H1 (cell line): Measurements from ENCODE around the gene RAB10.

Source experiments
- ATF2 ChIP-seq: IDR thresholded peaks from 2 replicates; pipeline ENCODE4 v1.6.1; 2012; ENCODE audit warnings: low read length, inconsistent platforms
- HDAC2 ChIP-seq, 2 experiments: fragments of 300-600 bp in 1 of 2; sonication (generic) in 1 of 2; IDR thresholded peaks; 2 replicates each; pipeline ENCODE4 v1.6.1; 2011 to 2012; ENCODE audit warnings: low read depth in 2 of 2, low read length in 2 of 2, mild to moderate bottlenecking in 2 of 2, moderate library complexity in 2 of 2, borderline replicate concordance in 1 of 2, inconsistent platforms in 1 of 2
- JUND ChIP-seq: IDR thresholded peaks from 2 replicates; pipeline ENCODE4 v1.6.1; 2011; ENCODE audit warnings: mild to moderate bottlenecking, improper control_type of control experiment, low read length
- NRF1 ChIP-seq: IDR thresholded peaks from 2 replicates; pipeline ENCODE4 v1.6.1; 2011; ENCODE audit warnings: mild to moderate bottlenecking, low read depth, low read length, improper control_type of control experiment
- POLR2AphosphoS5 ChIP-seq: IDR thresholded peaks from 2 replicates; pipeline ENCODE4 v1.6.1; 2011; ENCODE audit warnings: low read depth, low read length
- SIN3A ChIP-seq, 2 experiments: IDR thresholded peaks in 1 of 2; conservative IDR thresholded peaks in 1 of 2; 2 replicates each; pipeline ENCODE4 v1.6.1; 2011 to 2012; ENCODE audit warnings: low read length in 2 of 2, improper control_type of control experiment in 1 of 2, low read depth in 1 of 2, mild to moderate bottlenecking in 1 of 2
- SIX5 ChIP-seq: IDR thresholded peaks from 2 replicates; pipeline ENCODE4 v1.6.1; 2011; ENCODE audit warnings: mild to moderate bottlenecking, low read depth, low read length
- YY1 ChIP-seq: IDR thresholded peaks from 2 replicates; pipeline ENCODE4 v1.6.1; 2011; ENCODE audit warnings: low read depth, mild to moderate bottlenecking, low read length
- TF ChIP-seq, protein P1 (sequence below), 3 experiments: IDR thresholded peaks; 1 replicate in 2 of 3; 2 replicates in 1 of 3; pipeline versions ENCODE4 v1.5.1 to v1.6.1; 2011; ENCODE audit warnings: low read length in 3 of 3, mild to moderate bottlenecking in 3 of 3, inconsistent platforms in 2 of 3, low read depth in 1 of 3, moderate library complexity in 1 of 3; ENCODE audit not compliant: insufficient read depth in 1 of 3; ENCODE audit errors: control extremely low read depth in 1 of 3

DNA sequence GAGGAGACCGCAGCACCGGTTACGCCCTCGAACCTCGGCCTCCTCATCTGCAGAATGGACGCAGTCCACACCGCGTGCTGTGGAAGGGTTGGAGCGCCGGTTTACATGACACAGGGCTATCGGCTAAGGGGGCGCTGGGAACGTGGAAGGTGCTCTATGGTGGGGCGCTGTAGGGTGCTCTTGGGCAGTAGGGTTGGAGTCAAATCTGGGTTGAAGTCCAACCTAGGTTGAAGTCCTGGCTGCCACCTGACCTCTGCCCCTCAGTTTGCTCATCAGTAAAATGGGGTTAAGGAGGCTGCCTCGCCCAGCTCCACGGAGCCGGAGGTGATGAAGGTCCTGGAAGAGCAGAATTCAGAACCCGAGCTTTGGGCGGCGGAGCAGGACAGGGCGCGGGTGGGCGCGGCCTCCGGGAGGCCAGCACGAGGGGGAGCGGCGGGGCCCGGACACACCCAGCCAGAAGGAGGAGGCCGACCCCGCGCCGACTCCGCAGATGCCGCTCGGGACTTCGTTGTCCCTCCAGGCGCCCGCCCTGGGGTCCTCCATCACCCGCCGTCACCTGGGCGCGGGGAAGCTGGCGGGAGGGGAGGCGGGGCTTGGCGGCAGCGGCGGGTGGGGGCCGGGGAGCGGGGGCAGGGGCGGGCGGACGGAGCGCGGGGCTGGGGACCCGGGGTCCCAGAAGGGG is 138.4 kb downstream of the RAB10 start:
- TF ChIP-seq JUND: no peak
- no peak for TF ChIP-seq POLR2AphosphoS5
- TF ChIP-seq ATF2: no peak
- no peak for TF ChIP-seq YY1
- TF ChIP-seq, protein P1, sequence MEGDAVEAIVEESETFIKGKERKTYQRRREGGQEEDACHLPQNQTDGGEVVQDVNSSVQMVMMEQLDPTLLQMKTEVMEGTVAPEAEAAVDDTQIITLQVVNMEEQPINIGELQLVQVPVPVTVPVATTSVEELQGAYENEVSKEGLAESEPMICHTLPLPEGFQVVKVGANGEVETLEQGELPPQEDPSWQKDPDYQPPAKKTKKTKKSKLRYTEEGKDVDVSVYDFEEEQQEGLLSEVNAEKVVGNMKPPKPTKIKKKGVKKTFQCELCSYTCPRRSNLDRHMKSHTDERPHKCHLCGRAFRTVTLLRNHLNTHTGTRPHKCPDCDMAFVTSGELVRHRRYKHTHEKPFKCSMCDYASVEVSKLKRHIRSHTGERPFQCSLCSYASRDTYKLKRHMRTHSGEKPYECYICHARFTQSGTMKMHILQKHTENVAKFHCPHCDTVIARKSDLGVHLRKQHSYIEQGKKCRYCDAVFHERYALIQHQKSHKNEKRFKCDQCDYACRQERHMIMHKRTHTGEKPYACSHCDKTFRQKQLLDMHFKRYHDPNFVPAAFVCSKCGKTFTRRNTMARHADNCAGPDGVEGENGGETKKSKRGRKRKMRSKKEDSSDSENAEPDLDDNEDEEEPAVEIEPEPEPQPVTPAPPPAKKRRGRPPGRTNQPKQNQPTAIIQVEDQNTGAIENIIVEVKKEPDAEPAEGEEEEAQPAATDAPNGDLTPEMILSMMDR (IDR thresholded peaks at IDR 0.05; ENCODE audit: control extremely low read depth in 1 of 3, insufficient read depth in 1 of 3, low read depth in 1 of 3, low read length in 3 of 3): no peak
- no peak for TF ChIP-seq SIN3A (conservative IDR thresholded peaks at IDR 0.05 in 1 of 2, IDR thresholded peaks at IDR 0.05 in 1 of 2; ENCODE audit: low read depth in 1 of 2, low read length in 2 of 2)
- TF ChIP-seq SIX5: no peak
- no peak for TF ChIP-seq NRF1
- TF ChIP-seq HDAC2 (IDR thresholded peaks at IDR 0.05; ENCODE audit: borderline replicate concordance in 1 of 2, low read depth in 2 of 2, low read length in 2 of 2): peak in 1 of 2 experiments; percentile 97; a peak in 2 of 4 replicates
